CD14-positive monocyte (primary cell): ENCODE results near the gene CA14. TPM values are rescaled to one million over a fixed set of nuclear protein-coding genes. Genes with fewer than 3 reads are reported as not detected.

ENCODE experiments used
- DNase-seq, 3 donors: peaks; one replicate each; pipeline ENCODE4 v3.0.0-alpha.2; 2011 to 2022
- H2AFZ ChIP-seq: 2 replicates; pipeline ENCODE4 v1.6.0; 2012; ENCODE audit warnings: mild to moderate bottlenecking, low read depth, low read length, inconsistent platforms; ENCODE audit not compliant: insufficient read depth, poor library complexity, severe bottlenecking
- H3K27ac ChIP-seq, 2 donors: 1 replicate in 1 of 2; 2 replicates in 1 of 2; pipeline ENCODE4 v1.5.1; 2012 to 2013; ENCODE audit warnings: low read length in 2 of 2, control low read depth in 1 of 2, inconsistent platforms in 1 of 2, low read depth in 1 of 2, mild to moderate bottlenecking in 1 of 2
- H3K27me3 ChIP-seq, 2 donors: one replicate each; pipeline versions ENCODE4 v1.6.0 to v1.6.1; 2011 to 2013; ENCODE audit warnings: low read length in 2 of 2; ENCODE audit not compliant: control insufficient read depth in 2 of 2, insufficient read depth in 2 of 2
- H3K36me3 ChIP-seq, 2 donors: replicated peaks in 1 of 2; 1 replicate in 1 of 2; 2 replicates in 1 of 2; pipeline versions ENCODE4 v1.5.1 to v1.6.1; 2012 to 2013; ENCODE audit warnings: low read length in 2 of 2, control low read depth in 1 of 2, inconsistent platforms in 1 of 2, mild to moderate bottlenecking in 1 of 2; ENCODE audit not compliant: insufficient read depth in 2 of 2, control insufficient read depth in 1 of 2
- H3K4me1 ChIP-seq, 2 donors: 1 replicate in 1 of 2; 2 replicates in 1 of 2; pipeline versions ENCODE4 v1.5.1 to v1.6.1; 2012 to 2013; ENCODE audit warnings: low read length in 2 of 2, control low read depth in 1 of 2, inconsistent platforms in 1 of 2, mild to moderate bottlenecking in 1 of 2, moderate library complexity in 1 of 2; ENCODE audit not compliant: insufficient read depth in 2 of 2, control insufficient read depth in 1 of 2
- H3K4me2 ChIP-seq: replicated peaks from 2 replicates; pipeline ENCODE3; 2012; ENCODE audit warnings: low read length, moderate library complexity, mild to moderate bottlenecking; ENCODE audit not compliant: poor library complexity, severe bottlenecking; ENCODE audit errors: extremely low read depth
- H3K4me3 ChIP-seq, 3 experiments: fragments of 200-600 bp in 1 of 3; sonication (generic) in 1 of 3; replicated peaks in 1 of 3; 1 replicate in 2 of 3; 2 replicates in 1 of 3; pipeline ENCODE4 v1.5.1; 2011 to 2013; ENCODE audit warnings: low read length in 3 of 3, mild to moderate bottlenecking in 3 of 3, control low read depth in 2 of 3, low read depth in 2 of 3, inconsistent platforms in 1 of 3, moderate library complexity in 1 of 3
- H3K79me2 ChIP-seq: 2 replicates; pipeline ENCODE4 v1.6.0; 2012; ENCODE audit warnings: mild to moderate bottlenecking, control low read depth, inconsistent platforms, low read length, moderate library complexity; ENCODE audit not compliant: insufficient read depth
- H3K9ac ChIP-seq: 2 replicates; pipeline ENCODE4 v1.6.0; 2017; ENCODE audit warnings: low read length, mild to moderate bottlenecking; ENCODE audit not compliant: insufficient read depth, poor library complexity, severe bottlenecking
- H3K9me3 ChIP-seq, 2 donors: replicated peaks in 1 of 2; 1 replicate in 1 of 2; 2 replicates in 1 of 2; pipeline versions ENCODE4 v1.5.1 to v1.6.1; 2012 to 2013; ENCODE audit warnings: low read length in 2 of 2, control low read depth in 1 of 2; ENCODE audit not compliant: control insufficient read depth in 1 of 2, insufficient read depth in 1 of 2
- H4K20me1 ChIP-seq: 2 replicates; pipeline ENCODE4 v1.6.0; 2012; ENCODE audit warnings: mild to moderate bottlenecking, low read length, control low read depth, moderate library complexity; ENCODE audit not compliant: insufficient read depth
- H3K27ac Mint-ChIP-seq, 7 donors: one replicate each; pipeline ENCODE4 v1.8.0; 2020; ENCODE audit warnings: mild to moderate bottlenecking in 7 of 7, mixed read lengths in 7 of 7, moderate library complexity in 6 of 7, inconsistent platforms in 2 of 7
- H3K27me3 Mint-ChIP-seq, 3 donors: one replicate each; pipeline ENCODE4 v1.8.0; 2021 to 2022; ENCODE audit warnings: low read depth in 3 of 3, mild to moderate bottlenecking in 3 of 3, mixed read lengths in 3 of 3, moderate library complexity in 3 of 3, inconsistent platforms in 1 of 3
- H3K36me3 Mint-ChIP-seq, 2 donors: one replicate each; pipeline ENCODE4 v1.8.0; 2020; ENCODE audit warnings: mixed read lengths in 2 of 2, inconsistent platforms in 1 of 2, mild to moderate bottlenecking in 1 of 2
- H3K4me1 Mint-ChIP-seq: one replicate; pipeline ENCODE4 v1.8.0; 2020; ENCODE audit warnings: mild to moderate bottlenecking, mixed read lengths
- H3K4me3 Mint-ChIP-seq, 2 donors: one replicate each; pipeline ENCODE4 v1.8.0; 2020; ENCODE audit warnings: mild to moderate bottlenecking in 2 of 2, mixed read lengths in 2 of 2, moderate library complexity in 1 of 2
- H3K9me3 Mint-ChIP-seq, 7 donors: one replicate each; pipeline ENCODE4 v1.8.0; 2020 to 2022; ENCODE audit warnings: mixed read lengths in 7 of 7, mild to moderate bottlenecking in 6 of 7, moderate library complexity in 6 of 7, inconsistent platforms in 2 of 7
- WGBS: methylation state at CpG from one replicate; pipeline ENCODE4 v1.1.5; 2013; ENCODE audit warnings: missing lambda C conversion rate; ENCODE audit not compliant: insufficient coverage; 5-methylcytosine and 5-hydroxymethylcytosine counted together
- intact Hi-C, 2 donors: fragments of 100-400 bp; cut with micrococcal nuclease; formaldehyde crosslinking; loops; one replicate each; pipeline versions ENCODE4 v1.15.0 to v1.15.1; 2023
- polyA plus RNA-seq, 3 donors: library from polyadenylated mRNA; depleted of rRNA in 1 of 3; unstranded in 2 of 3; stranded (reverse) in 1 of 3; fragments of 300-500 nt in 2 of 3; fragments of >200 nt in 1 of 3; fragmentation: Illumina TruSeq in 2 of 3; gene quantifications; 1 replicate in 2 of 3; 2 replicates in 1 of 3; pipeline ENCODE4 v1.2.3, GENCODE V29; 2012 to 2021
- TF ChIP-seq, protein P1 (sequence below): fragments of 200-600 bp; IDR thresholded peaks from one replicate; pipeline ENCODE4 v1.8.0; 2022; ENCODE audit warnings: antibody characterized with exemption, mild to moderate bottlenecking

Gene CA14
- polyA plus RNA-seq, 3 donors, result not detected

GRCh38 chr1:150256554-150257341 is 826 bp upstream of the CA14 start:
- Histone ChIP-seq H3K36me3 (no peaks in the 10 kb centered on the region), H3K9ac (no peak overlapping the region), H3K4me2 (peak overlapping the region; percentile 89), H4K20me1 (no peaks in the 10 kb centered on the region), H2AFZ (peak overlapping the region; percentile 75), H3K4me1 (peaks cover 14 to 15% of the 10 kb centered on the region in 2 donors), H3K9me3 (no peaks in the 10 kb centered on the region), H3K79me2 (no peaks in the 10 kb centered on the region), H3K27ac (no peak overlapping the region), H3K27me3 (peaks cover 38 to 44% of the 10 kb centered on the region in 2 donors), H3K4me3 (peak overlapping the region in 1 of 3 experiments; percentile 79)
- Mint-ChIP-seq H3K9me3 (peaks cover 0 to 9% (median 4%) of the 10 kb centered on the region in 7 donors), H3K4me3 (peak overlapping the region in 1 of 2 donors; percentile 90), H3K27ac (no peak overlapping the region), H3K4me1 (peaks cover 24% of the 10 kb centered on the region), H3K36me3 (peaks cover 0 to 6% of the 10 kb centered on the region in 2 donors), H3K27me3 (peaks cover 47 to 57% (median 49%) of the 10 kb centered on the region in 3 donors)
- DNase-seq, result no peak
- TF ChIP-seq, protein P1, sequence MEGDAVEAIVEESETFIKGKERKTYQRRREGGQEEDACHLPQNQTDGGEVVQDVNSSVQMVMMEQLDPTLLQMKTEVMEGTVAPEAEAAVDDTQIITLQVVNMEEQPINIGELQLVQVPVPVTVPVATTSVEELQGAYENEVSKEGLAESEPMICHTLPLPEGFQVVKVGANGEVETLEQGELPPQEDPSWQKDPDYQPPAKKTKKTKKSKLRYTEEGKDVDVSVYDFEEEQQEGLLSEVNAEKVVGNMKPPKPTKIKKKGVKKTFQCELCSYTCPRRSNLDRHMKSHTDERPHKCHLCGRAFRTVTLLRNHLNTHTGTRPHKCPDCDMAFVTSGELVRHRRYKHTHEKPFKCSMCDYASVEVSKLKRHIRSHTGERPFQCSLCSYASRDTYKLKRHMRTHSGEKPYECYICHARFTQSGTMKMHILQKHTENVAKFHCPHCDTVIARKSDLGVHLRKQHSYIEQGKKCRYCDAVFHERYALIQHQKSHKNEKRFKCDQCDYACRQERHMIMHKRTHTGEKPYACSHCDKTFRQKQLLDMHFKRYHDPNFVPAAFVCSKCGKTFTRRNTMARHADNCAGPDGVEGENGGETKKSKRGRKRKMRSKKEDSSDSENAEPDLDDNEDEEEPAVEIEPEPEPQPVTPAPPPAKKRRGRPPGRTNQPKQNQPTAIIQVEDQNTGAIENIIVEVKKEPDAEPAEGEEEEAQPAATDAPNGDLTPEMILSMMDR, result no peak
- 30% methylated on average over 6 of the region's 14 CpGs for WGBS
- intact Hi-C loops, result loop anchor here (2.0 to 10.0 kb wide), 2 partner anchors 24 to 48 kb away; no protein-coding TSS in a partner anchor

- Mint-ChIP-seq H3K36me3 (peaks cover 2 to 6% of the 10 kb centered on the region in 2 donors), H3K4me1 (peaks cover 24% of the 10 kb centered on the region), H3K27me3 (peaks cover 42 to 49% (median 47%) of the 10 kb centered on the region in 3 donors), H3K27ac (no peak overlapping the region), H3K4me3 (peak overlapping the region in 1 of 2 donors; percentile 90), H3K9me3 (peaks cover 0 to 9% (median 2%) of the 10 kb centered on the region in 7 donors)
- no peak for DNase-seq
- Histone ChIP-seq H3K9me3 (no peaks in the 10 kb centered on the region), H3K4me1 (peaks cover 14 to 15% of the 10 kb centered on the region in 2 donors), H2AFZ (no peak overlapping the region), H3K27ac (no peak overlapping the region), H3K9ac (no peak overlapping the region), H3K27me3 (peaks cover 38 to 44% of the 10 kb centered on the region in 2 donors), H3K4me3 (no peak overlapping the region), H3K36me3 (peaks cover 0 to under 1% of the 10 kb centered on the region in 2 donors), H4K20me1 (no peaks in the 10 kb centered on the region), H3K79me2 (no peaks in the 10 kb centered on the region), H3K4me2 (no peak overlapping the region)
- intact Hi-C loops, result loop anchor here in 1 of 2 donors (10.0 kb wide), 1 partner anchor 46 kb away; no protein-coding TSS in a partner anchor
- 86% methylated on average over 4 of the region's 4 CpGs for WGBS
- TF ChIP-seq, protein P1, result no peak
Measured at GRCh38 chr1:150259217-150259616, 1.6 kb downstream of the CA14 start.
